Thyroid gland (tissue), 4 donors: ENCODE results near the gene RASAL1. TPM values are rescaled to one million over a fixed set of nuclear protein-coding genes. Genes with fewer than 3 reads are reported as not detected.

ENCODE experiments used
- DNase-seq, 2 donors: peaks; one replicate each; pipeline ENCODE4 v3.0.0-alpha.2; 2019
- H3K27ac ChIP-seq, 3 donors: fragments of 200-600 bp; sonication (generic); 1 replicate in 2 of 3; 2 replicates in 1 of 3; pipeline ENCODE4 v1.5.1; 2016 to 2019; ENCODE audit warnings: mild to moderate bottlenecking in 1 of 3, moderate library complexity in 1 of 3
- H3K27me3 ChIP-seq: fragments of 200-600 bp; sonication (generic); one replicate; pipeline ENCODE4 v1.5.1; 2019
- H3K36me3 ChIP-seq, 2 donors: fragments of 200-600 bp; sonication (generic); one replicate each; pipeline ENCODE4 v1.5.1; 2016 to 2019
- H3K4me1 ChIP-seq, 2 donors: fragments of 200-600 bp; sonication (generic); one replicate each; pipeline ENCODE4 v1.5.1; 2017 to 2019
- H3K4me3 ChIP-seq, 3 donors: fragments of 200-600 bp; sonication (generic); replicated peaks in 1 of 3; 1 replicate in 2 of 3; 2 replicates in 1 of 3; pipeline ENCODE4 v1.5.1; 2016; ENCODE audit warnings: mild to moderate bottlenecking in 1 of 3
- H3K9me3 ChIP-seq: fragments of 200-600 bp; sonication (generic); one replicate; pipeline ENCODE4 v1.5.1; 2017
- CTCF ChIP-seq, 6 experiments: fragments of 200-600 bp in 3 of 6; fragments of 450-650 bp in 3 of 6; sonication (generic) in 3 of 6; IDR thresholded peaks; one replicate each; pipeline ENCODE4 v1.5.1; 2016 to 2019; ENCODE audit warnings: antibody characterized with exemption in 6 of 6, mild to moderate bottlenecking in 2 of 6, inconsistent platforms in 1 of 6, moderate library complexity in 1 of 6
- POLR2A ChIP-seq, 2 donors: fragments of 450-650 bp; IDR thresholded peaks; one replicate each; pipeline ENCODE4 v1.6.1; 2017; ENCODE audit warnings: antibody characterized with exemption in 2 of 2, mild to moderate bottlenecking in 2 of 2, moderate library complexity in 1 of 2
- WGBS, 2 donors: methylation state at CpG; one replicate each; pipeline ENCODE4 v1.1.5; 2017; 5-methylcytosine and 5-hydroxymethylcytosine counted together
- intact Hi-C: fragments of 100-400 bp; cut with DNase I; formaldehyde crosslinking; loops from one replicate; pipeline ENCODE4 v1.15.1; 2023
- total RNA-seq, 4 donors: library from RNA; depleted of rRNA; stranded (reverse); fragments of >200 nt; gene quantifications; one replicate each; pipeline ENCODE4 v1.2.3, GENCODE V29; 2016

Gene RASAL1
- total RNA-seq, 4 donors from 2014 or later, result 27.3 to 52.9 (median 45.1) TPM

GRCh38 chr12:113077057-113077858 lies 58.3 kb downstream of the RASAL1 start:
- Histone ChIP-seq H3K36me3 (no peaks in the 10 kb centered on the region), H3K27me3 (no peaks in the 10 kb centered on the region), H3K4me3 (no peak overlapping the region), H3K27ac (no peak overlapping the region), H3K4me1 (peaks cover 0 to 8% of the 10 kb centered on the region in 2 donors), H3K9me3 (no peaks in the 10 kb centered on the region)
- no peak for DNase-seq
- TF ChIP-seq POLR2A (IDR thresholded peaks at IDR 0.05) (no peak), CTCF (IDR thresholded peaks at IDR 0.05) (no peak)
- intact Hi-C loops, result no loop called here
- WGBS, 2 donors, result 58 to 75% methylated on average over 36 to 55 of the region's 70 CpGs

GRCh38 chr12:113075137-113075683 lies 60.4 kb downstream of the RASAL1 start:
- no peak for TF ChIP-seq POLR2A (IDR thresholded peaks at IDR 0.05)
- no peak for TF ChIP-seq CTCF (IDR thresholded peaks at IDR 0.05)

GRCh38 chr12:113073586-113073985 lies 62.0 kb downstream of the RASAL1 start:
- no peak for TF ChIP-seq CTCF (IDR thresholded peaks at IDR 0.05)
- TF ChIP-seq POLR2A (IDR thresholded peaks at IDR 0.05), result no peak
- Histone ChIP-seq H3K27me3 (no peaks in the 10 kb centered on the region), H3K9me3 (no peaks in the 10 kb centered on the region), H3K36me3 (no peaks in the 10 kb centered on the region), H3K4me3 (no peak overlapping the region), H3K27ac (no peak overlapping the region), H3K4me1 (peaks cover 0 to 8% of the 10 kb centered on the region in 2 donors)
- no peak for DNase-seq
- intact Hi-C loops, result no loop called here
- 81 to 92% methylated on average over 3 of the region's 3 CpGs for WGBS, 2 donors

More at GRCh38 chr12:113075137-113075683, 60.4 kb downstream of the RASAL1 start:
- intact Hi-C loops, result no loop called here
- H3K27ac ChIP-seq, result no peak overlapping the region
- no peaks in the 10 kb centered on the region for H3K36me3 ChIP-seq
- peak; percentile 55 for DNase-seq
- WGBS, 2 donors, result 45 to 51% methylated on average over 6 of the region's 6 CpGs
- H3K4me1 ChIP-seq, result peaks cover 0 to 8% of the 10 kb centered on the region in 2 donors
- H3K9me3 ChIP-seq, result no peaks in the 10 kb centered on the region
- H3K27me3 ChIP-seq, result no peaks in the 10 kb centered on the region
- H3K4me3 ChIP-seq, result no peak overlapping the region

- H3K36me3 ChIP-seq, result no peaks in the 10 kb centered on the region
- intact Hi-C loops, result no loop called here
- H3K27ac ChIP-seq, result peak overlapping the region in 1 of 3 donors; percentile 40
- H3K9me3 ChIP-seq, result no peaks in the 10 kb centered on the region
- H3K27me3 ChIP-seq, result no peaks in the 10 kb centered on the region
- no peak overlapping the region for H3K4me3 ChIP-seq
- no peak for DNase-seq
- TF ChIP-seq POLR2A (IDR thresholded peaks at IDR 0.05), result no peak
- no peak for TF ChIP-seq CTCF (IDR thresholded peaks at IDR 0.05)
- peaks cover 0 to 8% of the 10 kb centered on the region in 2 donors for H3K4me1 ChIP-seq
- WGBS, 2 donors, result 84% methylated on average over 3 of the region's 3 CpGs
These were observed 63.4 kb downstream of the RASAL1 start for GRCh38 chr12:113072136-113072535.
